K562 (cell line): ENCODE measurements around the gene VWA3B. TPM values are rescaled to one million over a fixed set of nuclear protein-coding genes. Genes with fewer than 3 reads are reported as not detected.

ENCODE experiments used
- ATAC-seq: fragments of 200-7000 bp; cut with Tn5 transposase; 3 replicates; pipeline ENCODE4 v1.9.1; 2020; ENCODE audit warnings: moderate library complexity
- BruUV-seq: library from RNA; stranded (reverse); fragments of 400-500 nt; replicated peaks from 2 replicates; lab custom pipeline; 2021; lab: Mats Ljungman, UMichigan
- CTCF ChIA-PET: fragments of 300-600 bp; formaldehyde crosslinking; extraction: SDS; loops from one replicate; lab custom pipeline; 2021; ENCODE audit warnings: low intra/inter-chr PET ratio; lab: Yijun Ruan, JAX
- POLR2A ChIA-PET: fragments of 300-600, 350-650 bp; sonication (Branson Sonifier 250); formaldehyde crosslinking; extraction: SDS; loops from one replicate; lab custom pipeline; 2021; ENCODE audit warnings: antibody characterized with exemption, inconsistent platforms; lab: Yijun Ruan, JAX
- DNase-seq, 4 experiments: peaks; one replicate each; pipeline versions ENCODE4 v3.0.0 to v3.0.0-alpha.2; 2011 to 2018; ENCODE audit warnings: low spot score in 3 of 4, mixed read lengths in 3 of 4; ENCODE audit errors: extremely low read depth in 1 of 4
- FAIRE-seq: peaks from 2 replicates; lab custom pipeline; 2011; peaks lifted over from hg19 to GRCh38; lab: Jason Lieb, UNC
- H2AFZ ChIP-seq: 2 replicates; pipeline ENCODE4 v1.6.0; 2011; ENCODE audit warnings: low read depth, low read length, control low read depth, inconsistent platforms
- H3K27ac ChIP-seq: fragments of 200-600 bp; 3 replicates; pipeline ENCODE4 v1.8.0; 2011; ENCODE audit warnings: low read depth, mild to moderate bottlenecking, control low read depth, inconsistent platforms, low read length, moderate library complexity, mixed read lengths; ENCODE audit errors: extremely low read depth
- H3K27me3 ChIP-seq, 2 experiments: fragments of 300-600 bp in 1 of 2; 2 replicates in 1 of 2; 3 replicates in 1 of 2; pipeline versions ENCODE4 v1.6.0 to v1.8.0; 2011; ENCODE audit warnings: inconsistent platforms in 2 of 2, low read length in 2 of 2, mild to moderate bottlenecking in 1 of 2, mixed read lengths in 1 of 2, moderate library complexity in 1 of 2; ENCODE audit not compliant: control insufficient read depth in 2 of 2, insufficient read depth in 2 of 2
- H3K36me3 ChIP-seq: fragments of 300-600 bp; 3 replicates; pipeline ENCODE4 v1.8.0; 2011; ENCODE audit warnings: mild to moderate bottlenecking, low read length, inconsistent platforms; ENCODE audit not compliant: control insufficient read depth, insufficient read depth
- H3K4me1 ChIP-seq, 2 experiments: fragments of 200-600 bp in 1 of 2; replicated peaks in 1 of 2; 2 replicates in 1 of 2; 3 replicates in 1 of 2; pipeline versions ENCODE4 v1.5.1 to v1.8.0; 2011; ENCODE audit warnings: inconsistent platforms in 2 of 2, low read length in 2 of 2, mild to moderate bottlenecking in 1 of 2, mixed read lengths in 1 of 2, moderate library complexity in 1 of 2; ENCODE audit not compliant: control insufficient read depth in 2 of 2, insufficient read depth in 2 of 2
- H3K4me2 ChIP-seq: 2 replicates; pipeline ENCODE4 v1.6.1; 2011; ENCODE audit warnings: low read length, control low read depth, inconsistent platforms, mixed read lengths; ENCODE audit not compliant: insufficient read depth
- H3K4me3 ChIP-seq: fragments of 200-600 bp; sonication (generic), shearing (Covaris generic); 2 replicates; pipeline ENCODE4 v1.5.1; 2016; ENCODE audit warnings: control low read depth, inconsistent platforms
- H3K79me2 ChIP-seq: fragments of 200-600 bp; 3 replicates; pipeline ENCODE4 v1.8.0; 2011; ENCODE audit warnings: low read length, inconsistent platforms; ENCODE audit not compliant: control insufficient read depth, insufficient read depth
- H3K9ac ChIP-seq, 2 experiments: 2 replicates each; pipeline versions ENCODE4 v1.6.0 to v1.6.1; 2011; ENCODE audit warnings: low read depth in 2 of 2, low read length in 2 of 2, control low read depth in 1 of 2, inconsistent platforms in 1 of 2, mild to moderate bottlenecking in 1 of 2, mixed read lengths in 1 of 2; ENCODE audit not compliant: insufficient read depth in 1 of 2
- H3K9me1 ChIP-seq: one replicate; pipeline ENCODE4 v1.6.0; 2011; ENCODE audit warnings: inconsistent platforms, mild to moderate bottlenecking, low read length, moderate library complexity; ENCODE audit not compliant: control insufficient read depth, insufficient read depth
- H3K9me3 ChIP-seq: replicated peaks from 2 replicates; pipeline ENCODE4 v1.5.1; 2011; ENCODE audit warnings: low read depth, low read length, inconsistent platforms; ENCODE audit not compliant: control insufficient read depth, insufficient read depth
- H4K20me1 ChIP-seq: replicated peaks from 2 replicates; pipeline ENCODE4 v1.6.1; 2011; ENCODE audit warnings: low read length, inconsistent platforms, mixed read lengths; ENCODE audit not compliant: control insufficient read depth, insufficient read depth
- ARID3A ChIP-seq: IDR thresholded peaks from 2 replicates; pipeline ENCODE4 v1.6.1; 2012; ENCODE audit warnings: low read depth, low read length, improper control_type of control experiment, borderline replicate concordance
- HOXB6 ChIP-seq: fragments of 250-450 bp; sonication (Bioruptor Pico); IDR thresholded peaks from 2 replicates; pipeline ENCODE4 v1.5.1; 2022; ENCODE audit warnings: mild to moderate bottlenecking, borderline replicate concordance
- KAT7 ChIP-seq: sonication (generic); formaldehyde crosslinking; IDR thresholded peaks from 2 replicates; pipeline ENCODE4 v1.8.0; 2022; ENCODE audit warnings: missing genetic modification reagents, mild to moderate bottlenecking, borderline replicate concordance
- PYGO2 ChIP-seq: fragments of 450-650 bp; IDR thresholded peaks from 2 replicates; pipeline ENCODE4 v1.6.1; 2016; ENCODE audit warnings: mild to moderate bottlenecking, missing genetic modification characterization, moderate library complexity, missing compliant biosample characterization
- SMAD4 ChIP-seq: fragments of 250-450 bp; sonication (Bioruptor Pico); conservative IDR thresholded peaks from 2 replicates; pipeline ENCODE4 v1.8.0; 2021; ENCODE audit warnings: inconsistent platforms, mild to moderate bottlenecking, moderate library complexity
- SNIP1 ChIP-seq: fragments of 450-650 bp; IDR thresholded peaks from 2 replicates; pipeline ENCODE4 v1.7.1; 2017; ENCODE audit warnings: low read depth, mild to moderate bottlenecking
- U2AF2 ChIP-seq: fragments of 200-400 bp; formaldehyde crosslinking; optimal IDR thresholded peaks from 2 replicates; pipeline ENCODE3; 2017; ENCODE audit warnings: low read depth, mild to moderate bottlenecking, low read length
- ZEB2 ChIP-seq: fragments of 450-650 bp; IDR thresholded peaks from 2 replicates; pipeline ENCODE4 v1.6.1; 2016
- ZNF766 ChIP-seq: fragments of 200-800 bp; sonication (Bioruptor generic); conservative IDR thresholded peaks from 2 replicates; pipeline ENCODE4 v1.6.1; 2016; ENCODE audit warnings: missing genetic modification characterization, missing compliant biosample characterization
- WGBS: fragments of 100-300 bp; shearing (Covaris generic); methylation state at CpG from one replicate; pipeline ENCODE4 v1.1.6; 2016; ENCODE audit warnings: low coverage, mixed read lengths; ENCODE audit not compliant: insufficient coverage; ENCODE audit errors: missing lambda C conversion rate; 5-methylcytosine and 5-hydroxymethylcytosine counted together
- in situ Hi-C: fragments of 300-500 bp; cut with MboI; formaldehyde crosslinking; loops from 4 replicates; pipeline ENCODE4 v1.15.0; 2018; ENCODE audit warnings: inconsistent platforms, mixed read lengths
- intact Hi-C: fragments of 100-400 bp; cut with micrococcal nuclease; formaldehyde crosslinking; loops from 2 replicates; pipeline ENCODE4 v1.14.2; 2022
- polyA plus RNA-seq, 8 experiments: library from polyadenylated mRNA; depleted of rRNA in 4 of 8; stranded (reverse) in 5 of 8; unstranded in 3 of 8; fragments of >200 nt; fragmentation: Nextera tagmentation in 2 of 8; fragmentation: Illumina TruSeq in 1 of 8; extraction: Ambion mirVana in 2 of 8; extraction: Trizol in 1 of 8; gene quantifications; 2 replicates each; pipeline versions ENCODE4 v1.2.1 to v1.2.3, GENCODE V29; 2011 to 2014; ENCODE audit warnings: inconsistent platforms in 1 of 8, missing spikeins in 1 of 8
- total RNA-seq, 7 experiments: library from RNA; depleted of rRNA in 6 of 7; stranded (reverse); fragments of >200 nt in 6 of 7; fragmentation: Illumina TruSeq in 2 of 7; extraction: Trizol in 2 of 7; gene quantifications; 2 replicates each; pipeline versions ENCODE4 v1.2.1 to v1.2.3, GENCODE V29; 2011 to 2021; ENCODE audit warnings: low replicate concordance in 1 of 7
- TF ChIP-seq, protein P1 (sequence below): fragments of 250-450 bp; sonication (Bioruptor Pico); IDR thresholded peaks from 2 replicates; pipeline ENCODE4 v1.4.0; 2020; ENCODE audit warnings: mild to moderate bottlenecking, moderate library complexity, borderline replicate concordance
- TF ChIP-seq, protein P2 (sequence below), 2 experiments: IDR thresholded peaks in 1 of 2; conservative IDR thresholded peaks in 1 of 2; 2 replicates each; pipeline ENCODE4 v1.6.1; 2016; ENCODE audit warnings: low read depth in 2 of 2, mild to moderate bottlenecking in 1 of 2, missing compliant biosample characterization in 1 of 2, missing genetic modification characterization in 1 of 2, moderate library complexity in 1 of 2
- TF ChIP-seq, protein P3 (sequence below): fragments of 450-650 bp; IDR thresholded peaks from 2 replicates; pipeline ENCODE4 v1.6.1; 2016

Gene VWA3B
- total and polyA plus RNA-seq, 9 of the 15 experiments (the other 6 are each of a cell fraction or from before 2014, with no cell fraction given): not detected

DNA sequence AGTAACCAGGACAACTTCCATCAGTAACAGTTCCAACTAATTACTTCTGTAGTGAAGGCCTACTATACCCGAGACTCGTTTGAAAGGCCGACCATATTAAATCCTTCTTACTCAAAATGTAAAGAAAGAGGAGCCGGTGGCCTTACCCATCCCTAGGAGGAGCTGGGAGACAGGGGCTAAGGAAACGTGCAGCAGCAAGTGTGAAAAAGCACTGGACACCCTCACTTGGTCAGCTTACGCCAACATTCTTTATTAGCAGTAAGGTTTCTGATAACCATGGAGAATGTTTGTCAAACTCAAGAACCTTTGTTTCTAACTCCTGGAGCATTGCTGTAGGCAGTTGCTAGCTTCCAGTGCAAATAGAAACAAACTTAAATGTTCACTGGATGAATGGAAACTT, 26.7 kb upstream of the VWA3B start:
- ChIA-PET POLR2A (no interaction called here), CTCF (no interaction called here)
- DNase-seq (no peak), FAIRE-seq (no peak), ATAC-seq (no peak)
- peaks cover 4 to 6% of the 10 kb centered on the region in 2 experiments for H3K27me3 ChIP-seq
- intact Hi-C loops (no loop called here), in situ Hi-C loops (no loop called here)
- BruUV-seq: no TSS peak
- H3K9ac ChIP-seq: no peak overlapping the region
- no peak overlapping the region for H2AFZ ChIP-seq
- no peaks in the 10 kb centered on the region for H4K20me1 ChIP-seq
- no peaks in the 10 kb centered on the region for H3K79me2 ChIP-seq
- no peaks in the 10 kb centered on the region for H3K4me1 ChIP-seq
- no peaks in the 10 kb centered on the region for H3K9me1 ChIP-seq
- 6% methylated on average over 6 of the region's 6 CpGs for WGBS
- H3K36me3 ChIP-seq: no peaks in the 10 kb centered on the region
- no peak for TF ChIP-seq SMAD4 (CRISPR knock-in tag)
- no peak for TF ChIP-seq KAT7 (CRISPR knock-in tag)
- no peak for TF ChIP-seq U2AF2
- no peak for TF ChIP-seq HOXB6 (CRISPR knock-in tag)
- TF ChIP-seq, protein P1, sequence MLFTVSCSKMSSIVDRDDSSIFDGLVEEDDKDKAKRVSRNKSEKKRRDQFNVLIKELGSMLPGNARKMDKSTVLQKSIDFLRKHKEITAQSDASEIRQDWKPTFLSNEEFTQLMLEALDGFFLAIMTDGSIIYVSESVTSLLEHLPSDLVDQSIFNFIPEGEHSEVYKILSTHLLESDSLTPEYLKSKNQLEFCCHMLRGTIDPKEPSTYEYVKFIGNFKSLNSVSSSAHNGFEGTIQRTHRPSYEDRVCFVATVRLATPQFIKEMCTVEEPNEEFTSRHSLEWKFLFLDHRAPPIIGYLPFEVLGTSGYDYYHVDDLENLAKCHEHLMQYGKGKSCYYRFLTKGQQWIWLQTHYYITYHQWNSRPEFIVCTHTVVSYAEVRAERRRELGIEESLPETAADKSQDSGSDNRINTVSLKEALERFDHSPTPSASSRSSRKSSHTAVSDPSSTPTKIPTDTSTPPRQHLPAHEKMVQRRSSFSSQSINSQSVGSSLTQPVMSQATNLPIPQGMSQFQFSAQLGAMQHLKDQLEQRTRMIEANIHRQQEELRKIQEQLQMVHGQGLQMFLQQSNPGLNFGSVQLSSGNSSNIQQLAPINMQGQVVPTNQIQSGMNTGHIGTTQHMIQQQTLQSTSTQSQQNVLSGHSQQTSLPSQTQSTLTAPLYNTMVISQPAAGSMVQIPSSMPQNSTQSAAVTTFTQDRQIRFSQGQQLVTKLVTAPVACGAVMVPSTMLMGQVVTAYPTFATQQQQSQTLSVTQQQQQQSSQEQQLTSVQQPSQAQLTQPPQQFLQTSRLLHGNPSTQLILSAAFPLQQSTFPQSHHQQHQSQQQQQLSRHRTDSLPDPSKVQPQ: no peak
- TF ChIP-seq ZNF766 (CRISPR knock-in tag): no peak
- TF ChIP-seq PYGO2: no peak
- TF ChIP-seq, protein P2, sequence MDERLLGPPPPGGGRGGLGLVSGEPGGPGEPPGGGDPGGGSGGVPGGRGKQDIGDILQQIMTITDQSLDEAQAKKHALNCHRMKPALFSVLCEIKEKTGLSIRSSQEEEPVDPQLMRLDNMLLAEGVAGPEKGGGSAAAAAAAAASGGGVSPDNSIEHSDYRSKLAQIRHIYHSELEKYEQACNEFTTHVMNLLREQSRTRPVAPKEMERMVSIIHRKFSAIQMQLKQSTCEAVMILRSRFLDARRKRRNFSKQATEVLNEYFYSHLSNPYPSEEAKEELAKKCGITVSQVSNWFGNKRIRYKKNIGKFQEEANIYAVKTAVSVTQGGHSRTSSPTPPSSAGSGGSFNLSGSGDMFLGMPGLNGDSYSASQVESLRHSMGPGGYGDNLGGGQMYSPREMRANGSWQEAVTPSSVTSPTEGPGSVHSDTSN (CRISPR knock-in tag; IDR thresholded peaks at IDR 0.05; ENCODE audit: low read depth): no peak
- TF ChIP-seq, protein P2 (tag; conservative IDR thresholded peaks at IDR 0.05; ENCODE audit: low read depth): no peak
- TF ChIP-seq ZEB2: no peak
- no peak for TF ChIP-seq ARID3A
- TF ChIP-seq, protein P3, sequence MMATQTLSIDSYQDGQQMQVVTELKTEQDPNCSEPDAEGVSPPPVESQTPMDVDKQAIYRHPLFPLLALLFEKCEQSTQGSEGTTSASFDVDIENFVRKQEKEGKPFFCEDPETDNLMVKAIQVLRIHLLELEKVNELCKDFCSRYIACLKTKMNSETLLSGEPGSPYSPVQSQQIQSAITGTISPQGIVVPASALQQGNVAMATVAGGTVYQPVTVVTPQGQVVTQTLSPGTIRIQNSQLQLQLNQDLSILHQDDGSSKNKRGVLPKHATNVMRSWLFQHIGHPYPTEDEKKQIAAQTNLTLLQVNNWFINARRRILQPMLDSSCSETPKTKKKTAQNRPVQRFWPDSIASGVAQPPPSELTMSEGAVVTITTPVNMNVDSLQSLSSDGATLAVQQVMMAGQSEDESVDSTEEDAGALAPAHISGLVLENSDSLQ: no peak
- no peak for TF ChIP-seq SNIP1
- no peak overlapping the region for H3K27ac ChIP-seq
- no peaks in the 10 kb centered on the region for H3K9me3 ChIP-seq
- H3K4me2 ChIP-seq: no peak overlapping the region
- no peak overlapping the region for H3K4me3 ChIP-seq
